ENCODE data around the gene ALX4. TPM values are rescaled to one million over a fixed set of nuclear protein-coding genes. Genes with fewer than 3 reads are reported as not detected.

Gene ALX4
- not detected in 2 replicates for total RNA-seq

- no peak for DNase-seq (ENCODE audit: extremely low read depth, low read depth, low spot score)
Observed at GRCh38 chr11:44309478-44310205, at the start of gene ALX4. TSS of gene ALX4 (minus strand) at chr11:44310139. CDS start at chr11:44310062, 77 bp downstream.

GRCh38 chr11:44359162-44359561 lies 49.2 kb upstream of the ALX4 start:
- no peak for DNase-seq (ENCODE audit: extremely low read depth, low read depth, low spot score)

GRCh38 chr11:44358713-44359112 lies 48.8 kb upstream of the ALX4 start:
- no peak for DNase-seq (ENCODE audit: extremely low read depth, low read depth, low spot score)

- no peak for DNase-seq (ENCODE audit: extremely low read depth, low read depth, low spot score)
Observed at GRCh38 chr11:44357711-44358110, 47.8 kb upstream of the ALX4 start.

GRCh38 chr11:44356351-44356750 lies 46.4 kb upstream of the ALX4 start:
- no peak for DNase-seq (ENCODE audit: extremely low read depth, low read depth, low spot score)

- no peak for DNase-seq (ENCODE audit: extremely low read depth, low read depth, low spot score)
Observed at GRCh38 chr11:44351898-44352498, 42.1 kb upstream of the ALX4 start.

GRCh38 chr11:44351006-44351660 lies 41.2 kb upstream of the ALX4 start:
- DNase-seq (ENCODE audit: extremely low read depth, low read depth, low spot score) = no peak

- no peak for DNase-seq (ENCODE audit: extremely low read depth, low read depth, low spot score)
Observed at GRCh38 chr11:44349328-44349727, 39.4 kb upstream of the ALX4 start.

GRCh38 chr11:44348721-44349120 lies 38.8 kb upstream of the ALX4 start:
- no peak for DNase-seq (ENCODE audit: extremely low read depth, low read depth, low spot score)

GRCh38 chr11:44348114-44348513 lies 38.2 kb upstream of the ALX4 start:
- no peak for DNase-seq (ENCODE audit: extremely low read depth, low read depth, low spot score)

- DNase-seq (ENCODE audit: extremely low read depth, low read depth, low spot score) = no peak
Observed at GRCh38 chr11:44347538-44347937, 37.6 kb upstream of the ALX4 start.

- no peak for DNase-seq (ENCODE audit: extremely low read depth, low read depth, low spot score)
Observed at GRCh38 chr11:44346983-44347382, 37.0 kb upstream of the ALX4 start.

- DNase-seq (ENCODE audit: extremely low read depth, low read depth, low spot score) = no peak
Observed at GRCh38 chr11:44345781-44346180, 35.8 kb upstream of the ALX4 start.

- no peak for DNase-seq (ENCODE audit: extremely low read depth, low read depth, low spot score)
Observed at GRCh38 chr11:44344921-44345320, 35.0 kb upstream of the ALX4 start.

- no peak for DNase-seq (ENCODE audit: extremely low read depth, low read depth, low spot score)
Observed at GRCh38 chr11:44344423-44344820, 34.5 kb upstream of the ALX4 start.

GRCh38 chr11:44343778-44344422 lies 34.0 kb upstream of the ALX4 start:
- no peak for DNase-seq (ENCODE audit: extremely low read depth, low read depth, low spot score)

GRCh38 chr11:44342616-44343015 lies 32.7 kb upstream of the ALX4 start:
- no peak for DNase-seq (ENCODE audit: extremely low read depth, low read depth, low spot score)

- DNase-seq (ENCODE audit: extremely low read depth, low read depth, low spot score) = no peak
Observed at GRCh38 chr11:44340656-44341055, 30.7 kb upstream of the ALX4 start.

GRCh38 chr11:44339530-44339883 lies 29.6 kb upstream of the ALX4 start:
- DNase-seq (ENCODE audit: extremely low read depth, low read depth, low spot score) = no peak

- DNase-seq (ENCODE audit: extremely low read depth, low read depth, low spot score) = no peak
Observed at GRCh38 chr11:44338698-44339529, 29.0 kb upstream of the ALX4 start.

- DNase-seq (ENCODE audit: extremely low read depth, low read depth, low spot score) = no peak
Observed at GRCh38 chr11:44338026-44338425, 28.1 kb upstream of the ALX4 start.
